HPDE6-E6E7 (cell line): ENCODE data around the gene PDIK1L.

ENCODE experiments used
- DNase-seq: peaks from one replicate; pipeline ENCODE4 v3.0.0; 2011; ENCODE audit warnings: missing footprints; ENCODE audit errors: extremely low spot score

PDIK1L gene

DNA sequence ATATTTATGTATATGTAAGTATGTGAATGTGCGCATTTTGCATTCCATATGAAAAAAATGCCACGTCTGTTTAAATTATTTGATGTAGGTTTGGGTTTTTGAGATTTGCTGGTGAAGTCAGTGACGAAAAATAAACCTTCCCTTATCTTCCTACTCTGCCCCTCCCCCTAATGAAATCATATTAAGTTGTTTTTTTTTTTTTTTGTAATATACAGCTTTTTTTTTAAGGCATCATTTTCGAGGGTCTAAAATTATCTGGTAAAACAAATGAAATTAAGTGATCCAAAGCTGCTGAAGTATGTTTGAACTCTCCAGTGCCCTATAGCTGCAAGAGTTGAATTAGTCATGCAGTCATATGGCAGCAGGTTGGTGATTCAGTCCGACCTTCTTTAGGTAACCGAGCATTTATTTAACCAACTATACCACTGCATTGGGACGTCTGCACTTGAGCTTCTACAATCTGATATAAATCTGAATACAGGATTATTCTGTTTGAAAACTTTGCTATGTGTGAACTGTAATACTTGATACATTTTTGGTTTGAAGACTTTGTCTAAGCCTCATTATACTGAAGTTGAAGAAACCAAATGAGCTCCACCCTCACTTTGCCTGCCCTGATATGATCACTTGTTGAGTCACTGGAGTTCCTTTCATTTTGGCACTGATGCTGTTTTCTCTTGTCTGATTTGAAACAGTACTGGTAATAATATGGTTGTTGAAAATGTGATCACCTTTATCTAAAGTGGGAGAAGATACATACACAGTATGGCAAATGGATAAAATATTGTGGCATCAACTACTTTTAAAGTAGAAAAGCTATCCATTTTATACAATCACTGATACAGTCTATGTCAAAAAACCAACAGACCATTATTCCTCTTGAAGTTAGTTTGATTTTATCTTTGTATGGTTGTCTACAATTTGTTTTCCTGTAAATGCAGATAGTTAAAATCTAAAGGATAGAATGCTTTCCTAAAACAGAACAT is 11.7 kb downstream of the PDIK1L start:
- DNase-seq = peak; percentile 78

DNA sequence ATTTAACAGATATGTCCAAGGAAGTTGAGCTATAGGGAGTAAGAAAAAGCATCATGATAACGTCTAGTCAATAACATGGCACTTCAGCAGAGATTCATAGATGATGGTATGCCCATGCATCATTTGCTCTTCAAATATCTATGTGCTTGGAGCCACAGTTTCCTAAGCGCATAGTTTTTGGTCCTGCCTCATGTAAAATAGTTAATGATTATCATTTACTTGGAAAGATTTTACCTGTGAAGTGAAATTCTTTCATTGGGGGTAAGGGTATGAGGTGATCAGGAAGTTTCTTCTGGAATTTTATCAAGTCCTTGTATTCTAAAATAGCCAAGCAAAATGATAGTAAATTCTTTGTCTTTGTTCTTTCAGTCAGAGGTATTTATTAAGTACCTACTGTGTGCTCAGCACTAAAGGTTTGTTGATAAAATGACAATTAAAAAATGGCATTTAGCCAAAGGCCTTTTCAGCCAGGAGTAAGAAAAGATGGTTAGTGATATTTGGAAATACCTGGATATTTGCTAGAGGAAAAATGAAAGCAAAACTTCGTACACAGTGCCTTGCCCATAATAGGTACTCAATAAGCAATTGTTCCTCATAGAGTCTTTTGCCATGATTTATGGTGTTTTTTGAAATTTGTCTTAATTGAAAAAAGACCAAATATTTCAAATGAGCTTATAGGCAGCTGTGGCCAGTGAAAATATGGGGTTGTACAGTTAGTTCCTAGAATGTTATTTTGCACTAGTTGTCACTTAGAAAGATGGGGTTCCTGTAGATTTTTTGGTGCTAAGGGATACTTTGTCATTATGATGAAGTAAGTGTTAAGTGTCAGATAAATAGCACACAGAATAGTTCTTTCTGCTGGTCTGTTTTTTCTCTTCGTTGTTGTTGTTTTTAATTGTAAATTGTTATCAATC is 13.1 kb downstream of the PDIK1L start:
- DNase-seq = no peak

DNA sequence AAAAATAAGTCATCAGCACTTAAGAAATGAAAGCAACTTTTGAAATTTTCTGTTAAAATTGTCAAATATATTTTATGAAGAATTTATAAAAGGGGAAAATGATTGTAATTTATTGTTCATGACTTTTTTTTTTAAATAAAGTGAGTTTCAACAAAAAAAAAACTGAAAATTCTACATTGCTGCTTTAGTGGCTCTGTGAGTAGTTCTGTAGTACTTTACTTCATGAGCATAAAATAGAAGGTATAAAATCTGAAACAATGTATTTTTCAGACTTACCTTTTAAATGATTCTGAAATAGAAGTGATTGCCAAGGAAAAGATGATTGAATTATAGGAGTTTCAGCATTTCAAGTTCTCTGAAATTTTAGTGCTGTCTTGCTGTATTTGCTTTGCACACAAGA is 13.8 kb downstream of the PDIK1L start:
- no peak for DNase-seq

DNA sequence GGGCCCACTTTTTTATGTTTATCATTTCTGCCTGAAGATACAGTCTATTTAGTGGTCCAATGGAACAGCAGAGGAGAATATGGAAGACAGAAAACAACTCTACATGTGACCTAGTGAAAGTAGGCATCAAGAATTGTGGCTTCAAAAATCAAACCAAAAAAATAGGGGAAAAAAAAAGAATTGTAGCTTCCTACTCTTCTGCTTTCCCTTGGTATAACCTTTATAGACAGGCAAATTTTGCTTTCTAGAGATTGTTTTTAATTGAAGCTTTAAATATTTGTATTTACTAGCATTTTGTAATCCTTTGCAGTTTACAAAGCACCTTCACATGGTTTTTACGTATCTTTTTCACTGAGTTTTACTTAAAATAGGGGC is 14.3 kb downstream of the PDIK1L start:
- no peak for DNase-seq

DNA sequence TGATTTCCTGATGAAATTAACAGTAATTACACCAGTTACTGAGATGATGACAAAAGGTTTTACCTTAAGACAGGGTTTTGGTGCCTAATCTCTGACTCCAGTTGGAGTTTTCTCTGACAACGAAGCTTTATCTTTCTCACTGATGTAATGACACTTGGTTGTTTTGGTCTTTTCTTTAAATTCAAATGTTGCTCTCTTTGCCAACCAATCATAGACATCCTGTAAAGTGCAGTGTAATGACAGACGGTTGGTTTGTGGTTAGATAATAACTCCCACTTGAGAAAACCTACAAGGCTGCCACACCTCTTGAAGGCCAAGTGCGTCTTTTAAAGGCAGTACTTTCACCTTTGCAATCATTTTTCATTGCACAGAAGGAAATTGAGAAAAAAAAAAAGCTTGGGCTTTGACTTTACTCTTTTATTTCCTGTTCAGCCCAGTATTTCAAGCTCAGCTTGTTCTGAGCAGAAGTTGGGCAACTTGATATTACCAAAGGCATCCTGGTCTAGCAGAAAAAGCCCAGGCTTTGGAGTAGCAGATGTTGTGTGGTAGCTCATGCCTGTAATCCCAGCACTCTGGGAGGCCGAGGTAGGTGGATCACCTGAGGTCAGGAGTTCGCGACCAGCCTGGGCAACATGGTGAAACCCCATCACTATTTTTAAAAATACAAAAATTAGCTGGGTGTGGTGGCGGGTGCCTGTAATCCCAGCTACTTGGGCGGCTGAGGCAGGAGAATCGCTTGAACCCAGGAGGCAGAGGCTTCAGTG is 14.9 kb downstream of the PDIK1L start:
- DNase-seq = peak; percentile 63

DNA sequence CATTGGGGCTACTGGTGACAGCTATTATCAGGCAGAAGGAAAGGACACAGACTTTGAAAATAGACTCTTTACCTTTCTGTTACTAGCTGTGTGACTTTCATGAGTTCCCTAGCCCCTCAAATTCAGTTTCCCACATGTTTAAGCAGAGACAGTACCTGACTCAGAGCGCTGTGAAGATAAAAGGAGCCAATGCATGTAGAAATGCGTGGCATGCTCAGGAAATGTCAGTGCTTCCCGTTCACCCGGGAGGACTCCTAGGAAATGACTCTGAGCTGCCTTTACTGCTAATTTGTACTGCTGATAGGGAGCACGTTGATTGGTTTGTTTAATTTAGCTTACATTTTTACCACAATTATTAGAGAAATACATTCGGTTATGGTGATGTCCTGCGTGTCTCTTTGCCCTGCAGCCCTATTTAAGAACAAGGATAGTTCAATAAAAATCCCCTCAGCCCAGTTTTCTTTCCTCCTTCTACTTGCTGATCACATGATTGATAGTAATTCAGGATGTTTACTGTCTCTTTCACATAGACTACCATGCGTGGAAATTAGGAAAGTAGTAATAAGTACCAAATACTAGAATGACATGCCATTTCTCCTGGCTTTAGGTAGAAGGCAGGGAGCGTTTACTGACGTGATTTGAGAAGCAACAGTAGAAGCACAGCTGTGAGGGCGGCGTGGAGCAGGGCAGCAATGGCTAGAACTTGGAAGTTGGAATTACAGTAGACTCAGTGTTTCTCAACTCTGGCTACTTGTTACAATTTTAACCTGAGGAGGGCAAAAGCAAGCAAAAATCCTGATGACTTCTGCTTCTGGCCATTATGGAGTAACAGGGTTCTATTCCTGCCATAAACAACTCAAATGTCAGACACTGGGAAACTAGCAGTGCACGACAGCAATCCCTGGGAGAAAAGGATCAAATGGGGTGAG is 15.9 kb downstream of the PDIK1L start:
- DNase-seq = no peak

DNA sequence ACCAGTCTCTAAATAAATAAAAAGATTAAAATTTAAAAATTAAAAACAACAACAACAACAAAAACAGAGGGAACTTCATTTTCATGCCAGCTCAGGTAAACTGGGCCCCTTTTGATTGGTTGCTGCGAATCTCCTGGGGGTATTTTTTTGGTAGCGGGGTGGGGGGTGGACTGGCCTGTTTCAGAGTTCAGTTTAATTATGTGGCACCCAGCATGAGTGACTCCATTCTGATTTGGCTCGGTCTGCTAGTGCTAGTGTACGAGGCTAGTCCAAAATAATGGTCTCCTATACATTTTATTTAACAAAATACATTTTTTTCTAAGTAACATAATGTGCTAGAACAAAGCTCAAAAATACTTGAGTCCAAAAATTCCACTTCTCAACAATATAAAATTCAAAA is 18.2 kb downstream of the PDIK1L start:
- DNase-seq = no peak

DNA sequence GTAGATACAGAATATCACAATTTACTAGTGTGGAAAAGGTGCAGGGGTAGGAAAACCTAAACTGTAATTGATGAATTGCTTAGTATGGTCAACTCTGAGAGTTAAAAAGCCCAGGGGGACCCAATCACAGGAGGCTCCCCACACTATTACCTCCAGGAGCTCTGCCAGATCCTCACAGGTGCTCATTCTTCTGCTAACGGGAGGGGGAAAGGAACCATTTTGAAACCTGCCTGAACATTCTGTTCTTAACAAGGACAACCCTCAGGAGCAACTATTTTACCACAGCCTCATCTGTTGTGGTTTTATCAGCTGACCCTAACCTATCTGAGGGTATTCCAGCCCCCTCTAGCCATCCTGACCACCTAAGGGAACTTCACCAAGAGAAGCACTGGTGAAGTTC is 19.1 kb downstream of the PDIK1L start:
- DNase-seq = no peak

DNA sequence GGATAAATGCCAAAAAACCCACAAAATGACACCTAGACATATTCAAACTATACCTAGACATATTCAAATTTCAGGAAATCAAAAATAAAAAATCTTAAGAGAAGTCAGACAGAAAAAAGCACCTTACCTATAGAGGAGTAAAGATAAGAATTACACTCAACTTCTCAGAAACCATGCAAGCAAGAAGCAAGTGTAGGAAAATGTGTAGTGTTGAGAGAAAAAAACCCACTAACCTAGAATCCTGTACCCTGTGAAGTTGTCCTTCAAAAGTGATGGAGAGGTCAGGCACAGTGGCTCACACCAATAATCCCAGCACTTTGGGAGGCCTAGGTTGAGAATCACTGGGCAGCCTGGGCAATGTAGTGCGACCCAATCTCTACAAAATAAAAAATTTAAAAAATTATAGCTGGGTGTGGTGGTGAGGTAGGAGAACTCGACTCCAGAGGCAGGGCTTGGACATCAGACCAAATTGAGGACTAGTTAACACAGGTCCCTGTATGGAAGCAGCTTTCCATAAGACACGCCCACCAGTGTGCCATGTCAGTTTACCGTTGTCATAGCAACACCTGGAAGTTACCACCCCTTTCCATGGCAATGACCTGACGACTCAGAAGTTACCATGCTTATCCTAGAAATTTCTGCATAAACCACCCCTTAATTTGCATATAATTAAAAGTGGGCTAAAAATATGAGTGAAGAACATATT is 20.7 kb downstream of the PDIK1L start:
- DNase-seq = no peak

DNA sequence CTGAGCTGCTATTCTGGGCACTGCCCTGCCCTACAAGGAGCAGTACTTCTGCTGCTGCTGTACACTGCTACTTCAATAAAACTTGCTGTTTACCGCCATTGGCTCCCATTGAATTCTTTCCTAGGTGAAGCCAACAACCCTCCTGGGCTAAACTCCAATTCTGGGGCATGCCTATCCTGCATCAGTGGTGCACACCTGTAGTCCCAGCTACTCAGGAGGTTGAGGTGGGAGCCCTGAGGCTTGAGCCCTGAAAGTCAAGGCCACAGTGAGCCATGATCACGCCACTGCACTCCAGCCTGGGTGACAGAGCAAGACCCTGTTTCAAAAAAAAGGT is 21.2 kb downstream of the PDIK1L start:
- DNase-seq = no peak

DNA sequence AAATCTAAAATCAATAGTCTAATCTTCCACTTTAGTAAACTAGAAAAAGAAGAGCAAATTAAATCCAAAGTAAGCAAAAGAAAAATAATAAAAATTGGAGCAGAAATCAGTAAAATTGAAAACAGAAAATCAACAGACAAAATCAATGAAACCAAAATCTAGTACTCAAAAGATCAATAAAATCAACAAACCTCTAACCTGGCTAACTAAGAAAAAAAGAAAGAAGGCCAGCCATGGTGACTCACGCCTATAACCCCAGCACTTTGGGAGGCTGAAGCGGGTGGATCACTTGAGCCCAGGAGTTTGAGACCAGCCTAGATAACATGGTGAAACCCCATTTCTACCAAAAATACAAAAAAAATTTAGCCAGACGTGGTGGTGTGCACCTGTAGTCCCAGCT is 22.8 kb downstream of the PDIK1L start:
- DNase-seq = no peak

DNA sequence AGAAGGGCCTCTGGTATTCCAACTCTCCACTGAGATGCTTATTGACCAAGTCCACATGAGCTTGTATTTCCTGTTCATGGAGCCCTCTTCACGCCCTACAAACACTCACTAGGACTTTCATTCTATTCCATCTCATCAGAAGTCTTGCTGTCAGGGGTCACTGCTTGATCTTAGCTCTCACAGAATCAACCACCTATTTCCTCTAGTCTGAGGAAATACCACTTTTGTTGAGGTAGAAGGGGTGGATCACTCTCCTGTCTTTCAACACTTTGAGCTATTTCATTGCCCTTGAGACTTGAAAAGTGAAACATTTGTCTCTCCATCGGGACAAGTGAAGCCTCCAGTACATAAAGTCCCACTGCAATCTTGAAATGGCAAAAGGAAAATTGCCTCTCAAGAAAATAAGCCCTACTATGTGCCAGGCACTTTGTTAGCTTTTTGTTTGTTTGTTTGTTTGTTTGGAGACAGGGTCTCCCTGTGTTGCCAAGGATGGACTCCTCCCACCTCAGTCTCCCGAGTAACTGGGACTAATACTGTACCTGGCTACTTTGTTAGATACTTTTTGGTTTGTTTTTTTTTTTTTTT is 27.4 kb downstream of the PDIK1L start:
- no peak for DNase-seq

DNA sequence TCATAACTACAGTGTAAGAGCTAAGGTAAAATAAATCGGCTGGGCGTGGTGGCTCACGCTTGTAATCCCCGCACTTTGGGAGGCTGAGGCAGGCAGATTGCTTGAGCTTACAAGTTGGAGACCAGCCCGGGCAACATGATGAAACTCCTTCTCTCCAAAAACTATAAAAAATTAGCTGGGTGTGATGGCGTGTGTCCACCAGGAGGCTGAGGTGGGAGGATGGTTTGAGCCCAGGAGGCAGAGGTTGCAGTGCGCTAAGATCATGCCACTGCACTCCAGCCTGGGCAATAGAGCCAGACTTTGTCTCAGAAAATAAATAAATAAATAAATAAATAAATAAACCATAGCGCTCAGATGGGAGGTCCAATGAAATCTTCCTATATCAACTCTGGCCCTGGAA is 30.5 kb downstream of the PDIK1L start:
- DNase-seq = no peak

DNA sequence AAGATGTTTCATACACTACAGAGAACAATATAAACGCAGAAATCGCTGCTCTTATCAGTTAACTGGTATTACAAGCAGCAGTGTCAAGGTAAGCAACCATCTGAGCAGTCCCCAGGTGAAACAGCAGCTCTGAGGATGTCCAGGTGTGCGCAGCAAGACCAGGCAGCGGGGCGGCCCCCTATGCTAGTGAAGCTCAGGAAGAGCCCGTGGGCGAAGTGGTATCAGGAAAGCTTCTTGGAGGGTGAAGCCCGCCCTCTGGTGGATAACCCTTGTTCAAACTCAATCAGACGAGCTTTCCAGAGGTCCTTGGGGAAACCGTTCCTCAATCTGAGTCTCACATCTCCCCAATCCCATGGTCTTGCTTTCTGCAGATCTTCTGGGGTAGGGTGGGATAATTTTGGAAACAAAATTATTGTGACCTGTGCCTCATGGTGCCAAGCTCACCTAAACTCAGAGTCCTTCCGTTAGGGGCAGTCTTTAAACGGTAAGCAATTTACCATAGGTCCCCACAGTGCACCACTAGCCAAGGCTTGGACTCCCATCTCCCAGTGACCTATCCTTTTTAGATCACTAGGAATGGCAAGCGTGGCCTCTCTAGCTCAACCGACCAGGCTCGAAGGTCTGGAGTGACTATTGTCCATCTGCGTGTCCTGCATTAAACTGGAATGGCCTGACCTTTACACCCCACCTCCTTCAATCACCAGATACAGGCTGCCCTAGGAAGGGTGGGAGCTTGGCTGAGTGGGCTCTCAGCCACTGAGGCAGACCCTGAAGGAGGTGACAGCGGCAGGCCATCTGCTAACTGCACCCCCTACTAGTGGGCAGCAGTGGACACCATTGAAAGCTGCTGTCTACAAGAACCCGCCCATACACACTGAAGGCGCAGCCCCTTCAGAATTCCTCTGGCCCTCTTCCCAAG is 33.7 kb downstream of the PDIK1L start:
- peak; percentile 60 for DNase-seq

DNA sequence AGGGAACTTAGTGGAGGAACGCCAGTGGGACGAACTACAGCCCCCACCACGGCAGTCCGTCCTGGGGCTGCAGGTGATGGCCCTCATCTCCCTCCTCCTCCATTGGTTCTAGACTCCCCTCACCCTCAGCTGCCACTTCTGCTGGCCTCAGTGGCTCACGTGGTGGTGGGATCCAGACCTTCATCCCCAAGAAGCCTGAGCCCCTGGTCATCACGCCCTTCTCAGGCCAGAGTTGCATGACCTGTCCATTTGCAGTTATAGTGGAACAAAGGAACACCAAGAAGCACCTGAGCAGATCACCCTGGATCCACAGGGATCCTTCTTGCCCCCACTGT is 34.3 kb downstream of the PDIK1L start:
- DNase-seq = no peak

DNA sequence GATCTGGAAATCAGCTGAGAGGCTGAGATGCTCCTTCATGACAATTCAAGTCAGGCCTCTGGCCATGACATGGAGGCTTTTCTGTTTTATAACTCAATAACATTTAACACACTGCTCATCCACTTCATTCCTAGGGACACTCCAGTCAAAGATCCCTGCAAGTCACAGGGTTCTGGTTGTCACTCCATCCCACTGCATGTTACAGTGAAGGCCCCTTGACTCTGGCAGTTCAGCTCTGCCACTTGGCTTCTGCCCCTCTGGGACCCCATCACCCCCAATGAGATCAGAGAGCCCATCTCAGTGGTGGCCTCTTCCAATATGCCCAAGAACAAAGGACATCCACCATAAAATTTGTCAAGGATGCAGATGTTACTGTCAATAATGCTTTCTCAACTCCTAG is 37.3 kb downstream of the PDIK1L start:
- DNase-seq = no peak

DNA sequence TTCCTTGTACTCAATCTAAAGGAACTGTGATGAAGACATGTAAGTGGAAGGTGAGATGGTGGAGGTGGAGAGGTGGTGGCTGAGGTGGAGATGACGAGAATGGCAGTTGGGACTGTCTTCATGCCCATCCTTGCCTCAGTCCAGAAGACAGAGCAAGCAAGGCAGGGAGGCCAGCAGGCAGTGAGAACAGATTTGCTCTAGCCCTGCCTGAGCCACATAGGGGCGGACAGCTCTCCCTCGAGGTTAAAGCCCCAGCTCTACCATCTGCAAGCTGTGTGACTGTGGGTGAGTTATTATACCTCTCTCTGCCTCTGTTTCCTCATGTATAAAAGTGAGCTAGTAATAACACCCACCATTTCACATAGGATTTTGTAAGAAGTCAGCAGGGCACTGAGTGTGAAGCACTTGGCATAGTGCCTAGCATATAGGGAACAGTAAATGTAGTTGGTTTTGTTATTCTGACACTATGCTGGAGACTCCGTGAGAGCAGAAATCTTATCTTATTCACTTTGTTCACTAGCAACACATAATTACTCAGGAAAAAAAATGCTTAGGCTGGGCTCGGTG is 42.4 kb downstream of the PDIK1L start:
- no peak for DNase-seq

DNA sequence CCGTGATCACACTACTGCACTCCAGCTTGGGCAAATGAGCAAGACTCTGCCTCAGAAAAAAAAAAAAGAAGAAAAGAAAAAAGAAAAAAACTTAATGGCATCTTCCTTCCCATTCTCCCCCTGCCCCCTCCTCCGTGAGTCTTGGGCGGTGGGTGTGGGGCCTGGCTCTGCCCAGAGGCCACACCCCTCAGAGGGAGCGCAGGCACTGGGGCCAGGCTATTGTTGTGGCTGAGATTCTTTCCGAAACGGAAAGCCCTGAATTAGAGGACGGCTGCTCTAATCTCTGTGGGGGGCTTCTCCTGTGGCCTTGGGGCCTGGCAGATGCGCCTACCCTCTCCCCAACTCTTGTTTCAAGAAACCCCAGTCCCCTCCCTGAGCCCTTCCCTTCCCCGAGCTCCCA is 43.1 kb downstream of the PDIK1L start:
- no peak for DNase-seq
